Measurements from ENCODE around the gene TSKU.

DNA sequence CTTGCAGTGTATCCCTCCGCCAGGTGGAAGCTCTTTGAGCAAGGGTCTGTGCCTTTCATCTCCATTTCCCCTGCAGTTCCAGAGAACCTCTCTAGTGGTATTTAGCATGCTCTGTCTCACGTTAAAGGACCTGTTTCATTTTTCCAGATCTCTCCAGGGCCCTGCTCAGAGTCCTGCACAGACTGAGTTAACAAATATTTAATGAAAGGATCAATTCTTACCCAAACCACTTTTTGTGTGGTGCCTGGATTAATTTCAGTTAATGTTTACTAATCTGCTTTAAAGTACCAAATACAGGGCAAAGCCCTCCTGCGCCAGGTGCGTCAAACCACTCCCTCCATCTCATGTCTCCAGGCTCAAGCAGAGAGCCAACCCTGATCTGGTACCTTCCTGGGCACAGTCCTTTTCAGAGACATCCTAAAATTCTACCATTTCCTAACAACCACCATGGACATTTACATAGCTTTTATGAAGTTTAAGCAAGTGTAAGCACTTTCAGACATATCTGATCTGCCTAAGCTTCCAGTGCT is 58.8 kb downstream of the TSKU start:
- TF ChIP-seq, protein P1, sequence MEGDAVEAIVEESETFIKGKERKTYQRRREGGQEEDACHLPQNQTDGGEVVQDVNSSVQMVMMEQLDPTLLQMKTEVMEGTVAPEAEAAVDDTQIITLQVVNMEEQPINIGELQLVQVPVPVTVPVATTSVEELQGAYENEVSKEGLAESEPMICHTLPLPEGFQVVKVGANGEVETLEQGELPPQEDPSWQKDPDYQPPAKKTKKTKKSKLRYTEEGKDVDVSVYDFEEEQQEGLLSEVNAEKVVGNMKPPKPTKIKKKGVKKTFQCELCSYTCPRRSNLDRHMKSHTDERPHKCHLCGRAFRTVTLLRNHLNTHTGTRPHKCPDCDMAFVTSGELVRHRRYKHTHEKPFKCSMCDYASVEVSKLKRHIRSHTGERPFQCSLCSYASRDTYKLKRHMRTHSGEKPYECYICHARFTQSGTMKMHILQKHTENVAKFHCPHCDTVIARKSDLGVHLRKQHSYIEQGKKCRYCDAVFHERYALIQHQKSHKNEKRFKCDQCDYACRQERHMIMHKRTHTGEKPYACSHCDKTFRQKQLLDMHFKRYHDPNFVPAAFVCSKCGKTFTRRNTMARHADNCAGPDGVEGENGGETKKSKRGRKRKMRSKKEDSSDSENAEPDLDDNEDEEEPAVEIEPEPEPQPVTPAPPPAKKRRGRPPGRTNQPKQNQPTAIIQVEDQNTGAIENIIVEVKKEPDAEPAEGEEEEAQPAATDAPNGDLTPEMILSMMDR (IDR thresholded peaks at IDR 0.05; ENCODE audit: poor library complexity), result no peak
- TF ChIP-seq EZH2 (IDR thresholded peaks at IDR 0.05; ENCODE audit: borderline replicate concordance), result no peak

Data from hepatocyte (in vitro differentiated cells).